ENCODE data around the gene APAF1. TPM values are rescaled to one million over a fixed set of nuclear protein-coding genes. Genes with fewer than 3 reads are reported as not detected.
A peak's percentile ranks its signal among the peaks of the same experiment; 100 is the strongest.

APAF1 gene
- total and polyA plus RNA-seq, 2 donors (not counting 3 experiments of a cell fraction or from before 2014, with no cell fraction given): 7.2 to 35.2 TPM

GRCh38 chr12:98733667-98734350 is 88.7 kb downstream of the APAF1 start:
- ChIA-PET POLR2A (interaction anchor here (0.6 kb wide), 2 partner anchors 24 to 234 kb away, joined by 8 to 17 read pairs; no protein-coding TSS in a partner anchor), CTCF (interaction anchor here (1.0 to 1.6 kb wide), 3 partner anchors 8 to 16 kb away, joined by 3 to 9 read pairs (median 6); no protein-coding TSS in a partner anchor)
- H3K27me3 ChIP-seq (ENCODE audit: control insufficient read depth in 2 of 2, insufficient read depth in 2 of 2, low read length in 2 of 2): no peaks in the 10 kb centered on the region
- no peak overlapping the region for H2AFZ ChIP-seq (ENCODE audit: low read depth, low read length)
- no peak overlapping the region for H3K27ac ChIP-seq (ENCODE audit: insufficient read depth, low read depth, low read length)
- no peaks in the 10 kb centered on the region for H3K79me2 ChIP-seq (ENCODE audit: control insufficient read depth, insufficient read depth, low read length)
- no peaks in the 10 kb centered on the region for H3K9me1 ChIP-seq (replicated peaks; ENCODE audit: control insufficient read depth, extremely low read depth, insufficient read depth, low read length)
- H3K36me3 ChIP-seq (ENCODE audit: control insufficient read depth in 2 of 2, extremely low read depth in 1 of 2, insufficient read depth in 2 of 2, low read length in 2 of 2): peaks cover 0 to 5% of the 10 kb centered on the region in 2 experiments
- no peaks in the 10 kb centered on the region for H4K20me1 ChIP-seq (replicated peaks; ENCODE audit: control insufficient read depth, extremely low read depth, insufficient read depth, low read length)
- TF ChIP-seq MYC (IDR thresholded peaks at IDR 0.05; ENCODE audit: low read depth, low read length) (no peak), EZH2 (IDR thresholded peaks at IDR 0.05; ENCODE audit: borderline replicate concordance, low read depth, low read length, severe bottlenecking) (no peak), MAX (IDR thresholded peaks at IDR 0.05; ENCODE audit: insufficient read depth, insufficient read length) (no peak), POLR2A (IDR thresholded peaks at IDR 0.05; ENCODE audit: low read depth, low read length) (no peak), FOS (IDR thresholded peaks at IDR 0.05; ENCODE audit: borderline replicate concordance, insufficient read depth, low read length) (peak; percentile 28), POLR2AphosphoS5 (IDR thresholded peaks at IDR 0.05; ENCODE audit: insufficient read depth, low read depth, low read length) (no peak), CTCF (IDR thresholded peaks at IDR 0.05; ENCODE audit: extremely low read depth in 1 of 2, insufficient read depth in 1 of 2, low read depth in 1 of 2, low read length in 2 of 2) (no peak)
- H3K4me2 ChIP-seq (ENCODE audit: insufficient read depth, low read length): no peak overlapping the region
- no TSS peak for BruUV-seq (replicated peaks)
- H3K4me1 ChIP-seq (ENCODE audit: control insufficient read depth, extremely low read depth, insufficient read depth, low read length): peaks cover 12% of the 10 kb centered on the region
- FAIRE-seq: peak; percentile 72
- intact Hi-C loops (cut with micrococcal nuclease) (no loop called here), dilution Hi-C loops (cut with MboI; ENCODE audit: extremely low pct_ligation_motif_present, low sequenced_read_pairs) (no loop called here)
- H3K9ac ChIP-seq (replicated peaks; ENCODE audit: extremely low read depth, insufficient read depth, low read length): no peak overlapping the region
- peak; percentile 17 for DNase-seq (ENCODE audit: low read depth, low spot score)
- no peak overlapping the region for H3K4me3 ChIP-seq (replicated peaks in 1 of 3; ENCODE audit: insufficient read depth in 1 of 3, low read depth in 1 of 3, low read length in 3 of 3)
- no peaks in the 10 kb centered on the region for H3K9me3 ChIP-seq (replicated peaks; ENCODE audit: control insufficient read depth, insufficient read depth, low read length)
